ENCODE results near the gene MCTP1.

Gene MCTP1

GRCh38 chr5:94747371-94747770 lies 537.5 kb downstream of the MCTP1 start:
- DNase-seq = no peak

GRCh38 chr5:94746731-94747124 lies 538.2 kb downstream of the MCTP1 start:
- no peak for DNase-seq

GRCh38 chr5:94745786-94746730 lies 538.8 kb downstream of the MCTP1 start:
- DNase-seq = no peak

GRCh38 chr5:94744906-94745305 lies 540.0 kb downstream of the MCTP1 start:
- no peak for DNase-seq

GRCh38 chr5:94742852-94743251 lies 542.0 kb downstream of the MCTP1 start:
- no peak for DNase-seq

GRCh38 chr5:94740286-94740685 lies 544.6 kb downstream of the MCTP1 start:
- no peak for DNase-seq

GRCh38 chr5:94736498-94736897 lies 548.4 kb downstream of the MCTP1 start:
- DNase-seq = no peak

GRCh38 chr5:94731471-94731870 lies 553.4 kb downstream of the MCTP1 start:
- DNase-seq = no peak

GRCh38 chr5:94725142-94725541 lies 559.8 kb downstream of the MCTP1 start:
- DNase-seq = no peak

- no peak for DNase-seq
Measured at GRCh38 chr5:94715768-94716167, 569.1 kb downstream of the MCTP1 start.

- no peak for DNase-seq
Measured at GRCh38 chr5:94711785-94712184, 573.1 kb downstream of the MCTP1 start.

GRCh38 chr5:94709277-94709676 lies 575.6 kb downstream of the MCTP1 start:
- no peak for DNase-seq

- no peak for DNase-seq
Measured at GRCh38 chr5:94707359-94707758, 577.5 kb downstream of the MCTP1 start.

GRCh38 chr5:94705427-94705826 lies 579.5 kb downstream of the MCTP1 start:
- DNase-seq = no peak

- no peak for DNase-seq
Measured at GRCh38 chr5:94702729-94703128, 582.2 kb downstream of the MCTP1 start.

- no peak for DNase-seq
Measured at GRCh38 chr5:94700592-94700991, 584.3 kb downstream of the MCTP1 start.

GRCh38 chr5:94699562-94699961 lies 585.3 kb downstream of the MCTP1 start:
- DNase-seq = no peak

GRCh38 chr5:94698197-94698596 lies 586.7 kb downstream of the MCTP1 start:
- no peak for DNase-seq

- no peak for DNase-seq
Measured at GRCh38 chr5:94694671-94695070, 590.2 kb downstream of the MCTP1 start.

GRCh38 chr5:94693845-94694370 lies 591.0 kb downstream of the MCTP1 start:
- DNase-seq = no peak

GRCh38 chr5:94693043-94693822 lies 591.7 kb downstream of the MCTP1 start:
- no peak for DNase-seq

- DNase-seq = no peak
Measured at GRCh38 chr5:94692581-94692980, 592.3 kb downstream of the MCTP1 start.

GRCh38 chr5:94691949-94692348 lies 592.9 kb downstream of the MCTP1 start:
- DNase-seq = no peak

- DNase-seq = no peak
Measured at GRCh38 chr5:94691291-94691690, 593.6 kb downstream of the MCTP1 start.

Data from activated CD4-positive, alpha-beta T cell treated with anti-CD3 and anti-CD28 coated beads for 48 hours (primary cell).